ENCODE results near the gene BICRAL.
A peak's percentile ranks its signal among the peaks of the same experiment; 100 is the strongest.
"Not testable (repeated sequence)": the region's sequence is repeated elsewhere in the genome, so short reads cannot be mapped to it uniquely, and the experiment has no call there.

BICRAL gene

GRCh38 chr6:42871711-42872110 is 89.9 kb downstream of the BICRAL start:
- no peak for DNase-seq (ENCODE audit: low read depth)
- TF ChIP-seq CTCF (IDR thresholded peaks at IDR 0.05; ENCODE audit: control insufficient read depth, extremely low read depth, insufficient read depth): no peak
- H3K4me3 ChIP-seq (ENCODE audit: low read depth, low read length): no peak overlapping the region

GRCh38 chr6:42873313-42873712 is 91.5 kb downstream of the BICRAL start:
- H3K4me3 ChIP-seq (ENCODE audit: low read depth, low read length): no peak overlapping the region
- TF ChIP-seq CTCF (IDR thresholded peaks at IDR 0.05; ENCODE audit: control insufficient read depth, extremely low read depth, insufficient read depth): no peak
- DNase-seq (ENCODE audit: low read depth): no peak

GRCh38 chr6:42877695-42878094 is 95.8 kb downstream of the BICRAL start:
- DNase-seq (ENCODE audit: low read depth): no peak
- H3K4me3 ChIP-seq (ENCODE audit: low read depth, low read length): no peak overlapping the region
- no peak for TF ChIP-seq CTCF (IDR thresholded peaks at IDR 0.05; ENCODE audit: control insufficient read depth, extremely low read depth, insufficient read depth)

- TF ChIP-seq CTCF (IDR thresholded peaks at IDR 0.05; ENCODE audit: control insufficient read depth, extremely low read depth, insufficient read depth): no peak
- DNase-seq (ENCODE audit: low read depth): peak; percentile 62
- peak within 1 kb of the TSS; percentile 98 for H3K4me3 ChIP-seq (ENCODE audit: low read depth, low read length)
These were observed 97.8 kb downstream of the BICRAL start, which contains the start of gene RPL7L1 for GRCh38 chr6:42879372-42880239. TSS of gene RPL7L1 (plus strand) at chr6:42879616. CDS start at chr6:42879911, 295 bp downstream.

- not testable (repeated sequence) for DNase-seq (ENCODE audit: low read depth)
- H3K4me3 ChIP-seq (ENCODE audit: low read depth, low read length): peak overlapping the region; percentile 98
These were observed 98.5 kb downstream of the BICRAL start for GRCh38 chr6:42880240-42880817.

GRCh38 chr6:42880871-42881270 is 99.0 kb downstream of the BICRAL start:
- H3K4me3 ChIP-seq (ENCODE audit: low read depth, low read length): peak overlapping the region; percentile 98
- TF ChIP-seq CTCF (IDR thresholded peaks at IDR 0.05; ENCODE audit: control insufficient read depth, extremely low read depth, insufficient read depth): 0 out of 2 replicates have a peak, but pooled peaks have one; percentile 4
- DNase-seq (ENCODE audit: low read depth): not testable (repeated sequence)

GRCh38 chr6:42885702-42886101 is 103.8 kb downstream of the BICRAL start:
- no peak for TF ChIP-seq CTCF (IDR thresholded peaks at IDR 0.05; ENCODE audit: control insufficient read depth, extremely low read depth, insufficient read depth)
- DNase-seq (ENCODE audit: low read depth): no peak
- H3K4me3 ChIP-seq (ENCODE audit: low read depth, low read length): no peak overlapping the region

GRCh38 chr6:42888201-42888600 is 106.3 kb downstream of the BICRAL start:
- not testable (repeated sequence) for DNase-seq (ENCODE audit: low read depth); H3K4me3 ChIP-seq (ENCODE audit: low read depth, low read length)
